DOHH2 (cell line): ENCODE results near the gene PLAAT4.

Source experiments
- H3F3A ChIP-seq: fragments of 200-600 bp; sonication (generic), shearing (Covaris generic); 2 replicates; pipeline ENCODE4 v1.6.0; 2016; ENCODE audit warnings: antibody characterized with exemption, mild to moderate bottlenecking; ENCODE audit not compliant: control insufficient read depth, insufficient read depth
- H3K27ac ChIP-seq: fragments of 200-600 bp; sonication (generic); 2 replicates; pipeline ENCODE4 v1.5.1; 2014; ENCODE audit warnings: low read depth, mild to moderate bottlenecking, low read length, moderate library complexity
- H3K27me3 ChIP-seq: fragments of 200-600 bp; sonication (generic); 2 replicates; pipeline ENCODE4 v1.6.1; 2014; ENCODE audit warnings: mild to moderate bottlenecking, low read length, mixed read lengths; ENCODE audit not compliant: control insufficient read depth
- H3K36me3 ChIP-seq: fragments of 200-600 bp; sonication (generic); 2 replicates; pipeline ENCODE4 v1.6.1; 2014; ENCODE audit warnings: mild to moderate bottlenecking, low read length, moderate library complexity, mixed read lengths; ENCODE audit not compliant: control insufficient read depth
- H3K4me1 ChIP-seq: fragments of 200-600 bp; sonication (generic); 2 replicates; pipeline ENCODE4 v1.6.1; 2014; ENCODE audit warnings: mild to moderate bottlenecking, low read length, mixed read lengths; ENCODE audit not compliant: control insufficient read depth
- H3K4me2 ChIP-seq: fragments of 200-600 bp; sonication (generic); 2 replicates; pipeline ENCODE4 v1.6.0; 2014; ENCODE audit warnings: mild to moderate bottlenecking, low read length, moderate library complexity
- H3K4me3 ChIP-seq: fragments of 200-600 bp; sonication (generic); 2 replicates; pipeline ENCODE4 v1.5.1; 2014; ENCODE audit warnings: mild to moderate bottlenecking, low read length, mixed read lengths
- H3K79me2 ChIP-seq: fragments of 200-600 bp; sonication (generic); 2 replicates; pipeline ENCODE4 v1.6.1; 2014; ENCODE audit warnings: mild to moderate bottlenecking, low read length, mixed read lengths; ENCODE audit not compliant: control insufficient read depth
- H3K9me2 ChIP-seq: fragments of 200-600 bp; sonication (generic); replicated peaks from 2 replicates; pipeline ENCODE4 v1.6.1; 2014; ENCODE audit warnings: mild to moderate bottlenecking, low read length, mixed read lengths; ENCODE audit not compliant: control insufficient read depth
- H3K9me3 ChIP-seq: fragments of 200-600 bp; sonication (generic); 2 replicates; pipeline ENCODE4 v1.6.1; 2014; ENCODE audit warnings: antibody characterized with exemption, low read length, mixed read lengths; ENCODE audit not compliant: control insufficient read depth, insufficient read depth
- H4K20me1 ChIP-seq: fragments of 200-600 bp; sonication (generic); 2 replicates; pipeline ENCODE4 v1.6.0; 2014; ENCODE audit warnings: low read depth, mild to moderate bottlenecking, antibody characterized with exemption, low read length, moderate library complexity; ENCODE audit not compliant: control insufficient read depth, insufficient read depth
- EZH2phosphoT487 ChIP-seq: fragments of 200-600 bp; sonication (generic); IDR thresholded peaks from 2 replicates; pipeline ENCODE4 v1.6.1; 2017; ENCODE audit warnings: borderline replicate concordance, mild to moderate bottlenecking, antibody characterized with exemption, low read length, moderate library complexity, mixed read lengths
- TF ChIP-seq, protein P1 (sequence below): fragments of 200-600 bp; sonication (generic); IDR thresholded peaks from one replicate; pipeline ENCODE4 v1.5.1; 2014; ENCODE audit warnings: antibody characterized with exemption, mild to moderate bottlenecking, low read depth, low read length; ENCODE audit not compliant: poor library complexity, severe bottlenecking

Gene PLAAT4

DNA sequence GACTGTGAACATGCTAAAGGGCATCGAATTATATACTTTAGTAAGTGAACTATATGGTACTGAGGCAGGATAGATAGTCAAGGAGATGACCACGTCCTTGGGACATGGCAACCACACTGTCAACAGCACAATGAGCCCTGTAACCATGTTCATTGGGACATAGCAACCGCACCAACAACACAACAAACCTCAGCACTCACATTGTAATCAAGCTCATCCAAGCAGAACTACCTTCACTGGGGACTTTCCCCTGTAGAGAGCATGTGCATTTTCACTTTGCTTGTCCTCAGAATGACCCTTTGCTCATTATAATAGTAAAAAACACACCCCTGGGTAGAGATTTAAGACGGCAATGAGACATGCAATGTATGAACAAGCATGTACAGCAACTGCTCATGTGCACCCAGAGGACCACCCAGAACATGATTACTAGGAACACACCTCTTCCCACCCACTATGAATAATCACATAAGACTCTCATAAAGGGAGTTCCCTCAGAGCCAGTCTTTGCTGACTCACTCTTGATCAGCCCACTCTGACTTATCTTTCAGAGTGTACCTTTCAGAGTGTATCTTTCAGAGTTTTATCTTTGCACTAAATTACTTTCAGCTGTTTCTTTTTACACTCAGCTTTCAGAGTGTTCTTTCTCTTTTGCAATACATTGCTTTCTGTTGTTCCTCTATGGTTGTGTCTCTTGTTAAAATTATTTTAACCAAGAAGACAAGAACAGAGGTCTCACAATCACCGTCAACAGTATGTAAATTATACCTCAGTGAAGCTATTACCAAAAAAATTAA is 30.6 kb downstream of the PLAAT4 start:
- Histone ChIP-seq H3K4me3 (peak overlapping the region; percentile 57), H3F3A (peaks cover 19% of the 10 kb centered on the region), H3K4me2 (peak overlapping the region; percentile 73), H3K9me2 (no peaks in the 10 kb centered on the region), H3K9me3 (no peaks in the 10 kb centered on the region), H4K20me1 (no peaks in the 10 kb centered on the region), H3K36me3 (no peaks in the 10 kb centered on the region), H3K27me3 (no peaks in the 10 kb centered on the region), H3K79me2 (no peaks in the 10 kb centered on the region), H3K4me1 (peaks cover 41% of the 10 kb centered on the region), H3K27ac (peak overlapping the region; percentile 64)
- TF ChIP-seq, protein P1, sequence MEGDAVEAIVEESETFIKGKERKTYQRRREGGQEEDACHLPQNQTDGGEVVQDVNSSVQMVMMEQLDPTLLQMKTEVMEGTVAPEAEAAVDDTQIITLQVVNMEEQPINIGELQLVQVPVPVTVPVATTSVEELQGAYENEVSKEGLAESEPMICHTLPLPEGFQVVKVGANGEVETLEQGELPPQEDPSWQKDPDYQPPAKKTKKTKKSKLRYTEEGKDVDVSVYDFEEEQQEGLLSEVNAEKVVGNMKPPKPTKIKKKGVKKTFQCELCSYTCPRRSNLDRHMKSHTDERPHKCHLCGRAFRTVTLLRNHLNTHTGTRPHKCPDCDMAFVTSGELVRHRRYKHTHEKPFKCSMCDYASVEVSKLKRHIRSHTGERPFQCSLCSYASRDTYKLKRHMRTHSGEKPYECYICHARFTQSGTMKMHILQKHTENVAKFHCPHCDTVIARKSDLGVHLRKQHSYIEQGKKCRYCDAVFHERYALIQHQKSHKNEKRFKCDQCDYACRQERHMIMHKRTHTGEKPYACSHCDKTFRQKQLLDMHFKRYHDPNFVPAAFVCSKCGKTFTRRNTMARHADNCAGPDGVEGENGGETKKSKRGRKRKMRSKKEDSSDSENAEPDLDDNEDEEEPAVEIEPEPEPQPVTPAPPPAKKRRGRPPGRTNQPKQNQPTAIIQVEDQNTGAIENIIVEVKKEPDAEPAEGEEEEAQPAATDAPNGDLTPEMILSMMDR: no peak
- TF ChIP-seq EZH2phosphoT487: no peak

DNA sequence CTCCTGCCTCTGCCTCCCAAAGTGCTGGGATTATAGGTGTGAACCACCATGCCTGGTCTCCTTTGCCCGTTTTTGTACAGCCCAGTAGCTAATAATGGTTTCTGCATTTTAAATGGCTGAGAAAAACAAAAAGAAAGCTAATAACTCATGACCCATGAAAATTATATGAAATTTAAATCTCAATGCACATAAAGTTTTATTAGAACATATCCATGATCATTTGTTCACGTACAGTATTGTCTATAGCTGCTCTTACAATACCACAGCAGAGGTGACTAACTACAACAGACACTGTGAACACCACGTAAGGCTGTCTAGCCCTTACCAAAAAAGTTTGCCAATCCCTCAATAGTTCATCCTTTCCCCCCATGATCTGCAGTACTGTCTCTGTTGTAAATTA is 33.0 kb downstream of the PLAAT4 start:
- peaks cover 24% of the 10 kb centered on the region for H3F3A ChIP-seq
- TF ChIP-seq, protein P1: no peak
- no peak for TF ChIP-seq EZH2phosphoT487
- no peaks in the 10 kb centered on the region for H4K20me1 ChIP-seq
- peaks cover 60% of the 10 kb centered on the region for H3K4me1 ChIP-seq
- no peaks in the 10 kb centered on the region for H3K36me3 ChIP-seq
- H3K4me2 ChIP-seq: no peak overlapping the region
- H3K27ac ChIP-seq: no peak overlapping the region
- H3K9me2 ChIP-seq: no peaks in the 10 kb centered on the region
- no peak overlapping the region for H3K4me3 ChIP-seq
- no peaks in the 10 kb centered on the region for H3K27me3 ChIP-seq
- H3K79me2 ChIP-seq: no peaks in the 10 kb centered on the region
- H3K9me3 ChIP-seq: 0 out of 2 replicates have a peak, but pooled peaks cover 2% of the 10 kb centered on the region

DNA sequence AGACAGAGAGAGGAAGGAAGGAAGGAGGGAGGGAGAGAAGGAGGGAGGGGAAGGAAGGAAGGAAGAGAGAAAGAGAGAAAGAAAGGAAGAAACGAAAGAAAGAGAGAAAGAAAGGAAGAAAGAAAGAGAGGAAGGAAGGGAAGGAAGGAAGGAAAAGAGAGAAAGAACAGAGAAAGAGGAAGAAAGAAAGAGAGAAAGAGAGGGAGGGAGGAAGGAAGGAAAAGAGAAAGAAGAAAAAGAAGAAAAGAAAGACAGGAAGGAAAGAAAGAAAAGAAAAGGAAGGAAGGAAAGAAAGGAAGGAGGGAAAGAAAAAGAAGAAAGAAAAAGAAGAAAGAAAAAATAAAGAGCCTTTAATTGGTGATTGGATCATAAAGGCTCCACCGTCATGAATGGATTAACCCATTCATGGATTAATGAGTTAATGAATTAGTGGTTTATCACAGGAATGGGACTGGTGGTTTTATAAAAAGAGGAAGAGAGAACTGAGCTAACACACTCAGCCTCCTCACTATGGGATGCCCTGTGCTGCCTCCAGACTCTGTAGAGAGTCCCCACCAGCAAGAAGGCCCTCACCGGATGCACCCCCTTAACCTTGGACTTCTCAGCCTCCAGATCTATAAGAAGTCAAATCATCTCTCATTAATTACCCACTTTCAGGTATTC is 35.5 kb downstream of the PLAAT4 start:
- H3K79me2 ChIP-seq: no peaks in the 10 kb centered on the region
- no peaks in the 10 kb centered on the region for H3K9me2 ChIP-seq
- H3K4me2 ChIP-seq: peak overlapping the region; percentile 51
- peak overlapping the region; percentile 77 for H3K27ac ChIP-seq
- H3K4me3 ChIP-seq: peak overlapping the region; percentile 38
- 0 out of 2 replicates have a peak, but pooled peaks cover 2% of the 10 kb centered on the region for H3K9me3 ChIP-seq
- H4K20me1 ChIP-seq: no peaks in the 10 kb centered on the region
- peaks cover 19% of the 10 kb centered on the region for H3F3A ChIP-seq
- no peaks in the 10 kb centered on the region for H3K36me3 ChIP-seq
- no peaks in the 10 kb centered on the region for H3K27me3 ChIP-seq
- no peak for TF ChIP-seq EZH2phosphoT487
- TF ChIP-seq, protein P1: no peak
- peaks cover 49% of the 10 kb centered on the region for H3K4me1 ChIP-seq
